HepG2 (cell line): ENCODE measurements around the gene MKNK1.

Experiments
- CHD4 ChIP-seq: fragments of 200-600 bp; sonication (generic); IDR thresholded peaks from 2 replicates; pipeline ENCODE4 v1.7.0; 2017; ENCODE audit warnings: mild to moderate bottlenecking, low read length, borderline replicate concordance
- EZH2 ChIP-seq: conservative IDR thresholded peaks from 2 replicates; pipeline ENCODE4 v1.6.1; 2012; ENCODE audit warnings: mild to moderate bottlenecking, low read depth, low read length, moderate library complexity
- POLR2A ChIP-seq, 2 experiments: IDR thresholded peaks; 2 replicates each; pipeline ENCODE4 v1.6.1; 2011; ENCODE audit warnings: low read depth in 2 of 2, low read length in 2 of 2, mild to moderate bottlenecking in 1 of 2, moderate library complexity in 1 of 2; ENCODE audit not compliant: insufficient read depth in 1 of 2
- TRIM24 ChIP-seq: sonication (generic); formaldehyde crosslinking; IDR thresholded peaks from 2 replicates; pipeline ENCODE4 v1.8.0; 2022; ENCODE audit warnings: mild to moderate bottlenecking, missing genetic modification reagents
- ZNF3 ChIP-seq: IDR thresholded peaks from 2 replicates; pipeline ENCODE4 v1.7.0; 2017; ENCODE audit warnings: inconsistent platforms
- TF ChIP-seq, protein P1 (sequence below): sonication (generic); formaldehyde crosslinking; IDR thresholded peaks from 2 replicates; pipeline ENCODE4 v1.5.0; 2020; ENCODE audit warnings: mild to moderate bottlenecking, missing genetic modification reagents, moderate library complexity
- TF ChIP-seq, protein P2 (sequence below): IDR thresholded peaks from 2 replicates; pipeline ENCODE4 v1.6.1; 2012; ENCODE audit warnings: inconsistent platforms

DNA sequence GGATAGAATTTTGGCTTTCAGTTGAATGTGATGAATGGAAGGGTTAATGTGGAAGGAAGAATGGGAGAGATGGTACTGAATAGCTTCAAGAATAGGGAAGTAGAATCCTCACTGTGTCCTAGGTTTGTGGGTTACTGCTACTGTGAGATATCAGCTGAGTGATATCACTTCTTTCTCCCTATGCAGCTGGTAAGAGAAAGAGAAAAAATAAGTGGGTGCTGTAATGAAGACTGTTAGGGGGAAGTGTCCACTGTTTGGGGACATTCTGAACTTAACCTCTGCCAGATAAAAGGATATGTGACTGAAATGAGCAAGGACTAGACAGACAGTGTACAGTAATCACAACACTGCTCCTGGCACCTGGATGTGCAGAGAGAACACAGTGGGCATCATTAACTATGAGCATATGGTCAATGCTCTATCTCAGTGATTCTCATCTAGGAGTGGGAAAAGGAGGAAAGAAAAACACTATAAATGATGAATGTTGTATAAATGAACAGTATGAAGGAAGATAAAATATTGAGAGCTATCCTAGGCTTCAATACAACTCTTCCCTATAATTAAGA is 38.1 kb upstream of the MKNK1 start:
- TF ChIP-seq CHD4 (no peak), EZH2 (no peak), ZNF3 (no peak), POLR2A (IDR thresholded peaks at IDR 0.05; ENCODE audit: insufficient read depth in 1 of 2, low read depth in 2 of 2, low read length in 2 of 2) (no peak), TRIM24 (CRISPR knock-in tag) (no peak)
- TF ChIP-seq, protein P1, sequence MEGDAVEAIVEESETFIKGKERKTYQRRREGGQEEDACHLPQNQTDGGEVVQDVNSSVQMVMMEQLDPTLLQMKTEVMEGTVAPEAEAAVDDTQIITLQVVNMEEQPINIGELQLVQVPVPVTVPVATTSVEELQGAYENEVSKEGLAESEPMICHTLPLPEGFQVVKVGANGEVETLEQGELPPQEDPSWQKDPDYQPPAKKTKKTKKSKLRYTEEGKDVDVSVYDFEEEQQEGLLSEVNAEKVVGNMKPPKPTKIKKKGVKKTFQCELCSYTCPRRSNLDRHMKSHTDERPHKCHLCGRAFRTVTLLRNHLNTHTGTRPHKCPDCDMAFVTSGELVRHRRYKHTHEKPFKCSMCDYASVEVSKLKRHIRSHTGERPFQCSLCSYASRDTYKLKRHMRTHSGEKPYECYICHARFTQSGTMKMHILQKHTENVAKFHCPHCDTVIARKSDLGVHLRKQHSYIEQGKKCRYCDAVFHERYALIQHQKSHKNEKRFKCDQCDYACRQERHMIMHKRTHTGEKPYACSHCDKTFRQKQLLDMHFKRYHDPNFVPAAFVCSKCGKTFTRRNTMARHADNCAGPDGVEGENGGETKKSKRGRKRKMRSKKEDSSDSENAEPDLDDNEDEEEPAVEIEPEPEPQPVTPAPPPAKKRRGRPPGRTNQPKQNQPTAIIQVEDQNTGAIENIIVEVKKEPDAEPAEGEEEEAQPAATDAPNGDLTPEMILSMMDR, result no peak
- TF ChIP-seq, protein P2, sequence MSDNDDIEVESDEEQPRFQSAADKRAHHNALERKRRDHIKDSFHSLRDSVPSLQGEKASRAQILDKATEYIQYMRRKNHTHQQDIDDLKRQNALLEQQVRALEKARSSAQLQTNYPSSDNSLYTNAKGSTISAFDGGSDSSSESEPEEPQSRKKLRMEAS, result no peak
